Immature natural killer cell (primary cell): ENCODE results near the gene TANC1. TPM values are rescaled to one million over a fixed set of nuclear protein-coding genes. Genes with fewer than 3 reads are reported as not detected.

Source experiments
- DNase-seq, 3 donors: peaks; one replicate each; pipeline ENCODE4 v3.0.0; 2022; ENCODE audit warnings: mixed read lengths in 1 of 3
- H3K27ac Mint-ChIP-seq, 6 donors: one replicate each; pipeline ENCODE4 v1.8.0; 2020; ENCODE audit warnings: mixed read lengths in 6 of 6, mild to moderate bottlenecking in 5 of 6, inconsistent platforms in 4 of 6, moderate library complexity in 3 of 6
- H3K27me3 Mint-ChIP-seq, 3 donors: one replicate each; pipeline ENCODE4 v1.8.0; 2020 to 2021; ENCODE audit warnings: low read depth in 3 of 3, mild to moderate bottlenecking in 3 of 3, mixed read lengths in 3 of 3, moderate library complexity in 3 of 3, inconsistent platforms in 1 of 3
- H3K36me3 Mint-ChIP-seq, 3 donors: one replicate each; pipeline ENCODE4 v1.8.0; 2020; ENCODE audit warnings: mixed read lengths in 3 of 3, inconsistent platforms in 2 of 3, mild to moderate bottlenecking in 2 of 3
- H3K4me1 Mint-ChIP-seq, 2 donors: one replicate each; pipeline ENCODE4 v1.8.0; 2020; ENCODE audit warnings: inconsistent platforms in 2 of 2, mild to moderate bottlenecking in 2 of 2, mixed read lengths in 2 of 2, moderate library complexity in 1 of 2
- H3K4me3 Mint-ChIP-seq, 5 donors: one replicate each; pipeline ENCODE4 v1.8.0; 2020; ENCODE audit warnings: mild to moderate bottlenecking in 5 of 5, mixed read lengths in 5 of 5, inconsistent platforms in 3 of 5, moderate library complexity in 3 of 5
- H3K9me3 Mint-ChIP-seq, 6 donors: one replicate each; pipeline ENCODE4 v1.8.0; 2020; ENCODE audit warnings: mild to moderate bottlenecking in 6 of 6, mixed read lengths in 6 of 6, inconsistent platforms in 4 of 6, moderate library complexity in 3 of 6
- polyA plus RNA-seq, 3 donors: library from polyadenylated mRNA; unstranded; fragments of 300-500 nt; fragmentation: Illumina TruSeq; gene quantifications; one replicate each; pipeline ENCODE4 v1.2.3, GENCODE V29; 2021

TANC1 gene
- polyA plus RNA-seq, 3 donors from 2014 or later = 0.41 to 0.46 TPM; not detected in 1

DNA sequence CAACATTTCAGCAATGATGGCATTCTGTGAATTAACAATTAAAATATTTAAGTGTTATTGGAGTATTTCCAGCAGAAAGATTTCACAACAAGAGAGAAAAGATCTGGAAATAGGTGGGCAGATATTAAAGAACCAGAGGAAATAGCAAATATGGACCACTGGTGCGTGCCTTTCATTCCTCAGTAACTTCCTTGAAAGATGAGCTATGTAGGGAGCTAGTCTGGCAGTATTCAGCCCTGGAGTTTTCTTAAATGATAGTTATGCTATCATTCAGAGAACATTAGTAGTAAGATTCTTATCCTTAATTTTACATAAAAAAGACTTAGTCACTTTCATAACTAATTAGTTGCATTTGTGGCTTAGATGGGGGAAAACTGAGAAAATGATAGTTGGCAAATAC lies 41.5 kb downstream of the TANC1 start:
- Mint-ChIP-seq H3K4me3 (no peak overlapping the region), H3K27me3 (peaks cover 0 to 15% (median 0%) of the 10 kb centered on the region in 3 donors), H3K9me3 (peaks cover 0 to 12% (median 5%) of the 10 kb centered on the region in 6 donors), H3K36me3 (peaks cover 0 to 6% (median 0%) of the 10 kb centered on the region in 3 donors), H3K4me1 (no peaks in the 10 kb centered on the region), H3K27ac (no peak overlapping the region)
- DNase-seq = no peak

DNA sequence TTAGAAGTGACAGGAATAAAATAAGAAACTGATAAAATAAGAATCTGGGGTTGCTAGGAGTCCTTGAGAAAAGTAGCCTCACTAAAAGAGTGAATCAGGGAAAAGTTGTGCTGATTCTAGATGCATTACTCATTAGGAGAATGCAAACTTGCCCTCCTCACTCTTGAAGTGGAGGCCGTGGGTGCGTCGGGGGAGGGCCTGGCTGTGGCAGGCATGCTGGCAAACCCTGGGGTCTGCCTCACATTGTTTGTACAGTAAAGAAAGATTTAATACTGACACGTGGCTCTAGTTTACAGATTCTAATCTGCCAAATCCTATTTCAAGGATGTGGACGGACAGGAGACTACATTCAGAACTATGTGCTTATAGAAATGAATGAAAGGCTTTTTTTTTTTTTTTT lies 41.9 kb downstream of the TANC1 start:
- H3K36me3 Mint-ChIP-seq = peaks cover 0 to 6% (median 0%) of the 10 kb centered on the region in 3 donors
- no peak overlapping the region for H3K27ac Mint-ChIP-seq
- H3K4me3 Mint-ChIP-seq = no peak overlapping the region
- no peaks in the 10 kb centered on the region for H3K4me1 Mint-ChIP-seq
- no peak for DNase-seq
- peaks cover 0 to 13% (median 8%) of the 10 kb centered on the region in 6 donors for H3K9me3 Mint-ChIP-seq
- H3K27me3 Mint-ChIP-seq = peaks cover 0 to 16% (median 0%) of the 10 kb centered on the region in 3 donors

DNA sequence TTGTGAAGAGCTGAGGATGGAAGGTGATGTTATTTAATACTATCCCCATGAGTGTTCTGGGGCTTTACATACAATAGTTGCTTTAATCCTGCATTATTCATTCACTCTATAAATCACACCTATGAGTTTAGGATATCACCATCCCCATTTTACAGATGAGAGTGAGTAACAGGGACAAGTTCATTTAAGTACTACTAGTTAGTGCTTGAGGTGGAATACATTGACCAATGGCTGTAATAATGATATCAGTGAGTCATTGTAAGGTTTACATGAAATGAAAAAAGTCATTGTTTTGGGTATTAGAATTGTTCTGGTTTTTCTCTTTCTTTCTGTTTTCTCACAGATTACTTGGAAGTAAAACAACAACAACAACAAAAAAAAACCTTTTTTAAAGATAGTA lies 42.5 kb downstream of the TANC1 start:
- no peak for DNase-seq
- Mint-ChIP-seq H3K9me3 (peaks cover 0 to 19% (median 14%) of the 10 kb centered on the region in 6 donors), H3K4me3 (no peak overlapping the region), H3K27ac (no peak overlapping the region), H3K4me1 (no peaks in the 10 kb centered on the region), H3K27me3 (peaks cover 0 to 16% (median 0%) of the 10 kb centered on the region in 3 donors), H3K36me3 (peaks cover 5 to 8% (median 5%) of the 10 kb centered on the region in 3 donors)

DNA sequence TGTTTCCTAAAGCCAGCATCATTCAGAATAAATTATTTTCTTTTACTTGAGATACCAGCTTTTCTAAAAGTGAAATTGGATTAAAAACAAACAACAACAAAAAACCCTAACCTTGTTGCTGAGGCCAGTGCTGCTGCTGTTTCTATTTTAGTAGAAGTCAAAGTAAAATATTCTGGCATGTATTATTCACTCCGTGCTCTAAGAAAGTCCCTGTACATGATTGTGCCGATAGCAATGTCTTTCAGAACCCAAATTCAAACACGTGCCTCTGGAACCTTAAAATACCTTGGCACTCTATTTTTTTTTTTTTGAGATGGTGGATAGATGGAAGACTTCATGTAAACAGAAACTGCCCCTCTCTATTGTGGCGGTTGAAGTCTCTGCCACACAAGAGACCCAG lies 43.7 kb downstream of the TANC1 start:
- Mint-ChIP-seq H3K36me3 (peaks cover 13% of the 10 kb centered on the region in 3 donors), H3K4me1 (no peaks in the 10 kb centered on the region), H3K27ac (no peak overlapping the region), H3K27me3 (peaks cover 0 to 17% (median 0%) of the 10 kb centered on the region in 3 donors), H3K9me3 (peaks cover 5 to 31% (median 22%) of the 10 kb centered on the region in 6 donors), H3K4me3 (no peak overlapping the region)
- no peak for DNase-seq

DNA sequence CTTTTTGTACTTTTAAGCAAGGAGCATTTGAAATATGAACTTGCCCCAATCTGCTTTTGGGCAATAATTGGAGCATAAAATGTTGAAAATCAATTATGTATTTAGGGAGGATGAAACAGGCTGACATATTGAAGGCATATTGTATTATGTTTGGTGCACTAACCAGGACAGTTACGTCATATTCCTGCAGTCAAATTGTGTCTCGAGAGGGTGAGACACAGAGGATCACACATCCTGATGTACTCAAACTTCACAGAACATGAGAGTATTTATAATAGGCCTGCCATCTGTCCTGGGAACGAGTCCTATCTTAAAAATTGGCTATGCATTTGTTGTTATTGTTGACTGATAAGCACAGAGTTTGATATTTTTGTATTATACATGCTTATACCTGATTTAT lies 44.7 kb downstream of the TANC1 start:
- no peak for DNase-seq
- Mint-ChIP-seq H3K36me3 (peaks cover 13% of the 10 kb centered on the region in 3 donors), H3K4me3 (no peak overlapping the region), H3K27me3 (peaks cover 0 to 17% (median 0%) of the 10 kb centered on the region in 3 donors), H3K27ac (no peak overlapping the region), H3K9me3 (peaks cover 5 to 31% (median 22%) of the 10 kb centered on the region in 6 donors), H3K4me1 (no peaks in the 10 kb centered on the region)

DNA sequence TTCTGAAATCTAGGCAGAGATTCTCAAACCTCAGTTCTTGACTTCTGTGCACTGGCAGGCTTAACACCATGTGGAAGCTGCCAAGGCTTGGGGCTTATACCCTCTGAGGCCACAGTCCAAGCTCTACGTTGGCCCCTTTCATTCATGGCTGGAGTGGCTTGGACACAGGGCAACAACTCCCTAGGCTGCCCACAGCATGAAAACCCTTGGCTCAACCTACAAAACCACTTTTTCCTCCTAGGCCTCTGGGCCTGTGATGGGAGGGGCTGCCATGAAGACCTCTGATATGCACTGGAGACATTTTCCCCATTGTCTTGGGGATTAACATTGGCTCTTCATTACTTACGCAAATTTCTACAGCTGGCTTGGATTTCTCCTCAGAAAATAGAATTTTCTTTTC lies 46.7 kb downstream of the TANC1 start:
- DNase-seq = no peak
- H3K36me3 Mint-ChIP-seq = peaks cover 13% of the 10 kb centered on the region in 3 donors

DNA sequence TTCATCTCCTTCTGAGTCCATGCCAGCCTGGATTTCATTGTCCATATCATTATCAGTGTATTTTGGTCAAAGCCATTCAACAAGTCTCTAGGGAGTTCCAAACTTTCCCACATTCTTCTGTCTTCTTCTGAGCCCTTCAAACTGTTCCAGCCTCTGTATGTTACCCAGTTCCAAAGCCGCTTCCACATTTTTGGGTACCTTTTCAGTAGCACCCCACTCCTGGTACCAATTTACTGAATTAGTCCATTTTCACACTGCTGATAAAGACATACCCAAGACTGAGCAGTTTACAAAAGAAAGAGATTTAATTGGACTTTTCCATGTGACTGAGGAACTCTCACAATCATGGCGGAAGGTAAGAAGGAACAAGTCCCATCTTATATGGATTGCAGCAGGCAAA lies 47.4 kb downstream of the TANC1 start:
- H3K4me3 Mint-ChIP-seq = no peak overlapping the region
- peaks cover 0 to 15% (median 4%) of the 10 kb centered on the region in 3 donors for H3K27me3 Mint-ChIP-seq
- H3K4me1 Mint-ChIP-seq = no peaks in the 10 kb centered on the region
- H3K9me3 Mint-ChIP-seq = peaks cover 5 to 31% (median 23%) of the 10 kb centered on the region in 6 donors
- peaks cover 13% of the 10 kb centered on the region in 3 donors for H3K36me3 Mint-ChIP-seq
- no peak for DNase-seq
- H3K27ac Mint-ChIP-seq = no peak overlapping the region

More for the DNA sequence above, 46.7 kb downstream of the TANC1 start:
- H3K4me3 Mint-ChIP-seq = no peak overlapping the region
- peaks cover 5 to 31% (median 23%) of the 10 kb centered on the region in 6 donors for H3K9me3 Mint-ChIP-seq
- no peak overlapping the region for H3K27ac Mint-ChIP-seq
- H3K27me3 Mint-ChIP-seq = peaks cover 0 to 17% (median 4%) of the 10 kb centered on the region in 3 donors
- H3K4me1 Mint-ChIP-seq = no peaks in the 10 kb centered on the region

DNA sequence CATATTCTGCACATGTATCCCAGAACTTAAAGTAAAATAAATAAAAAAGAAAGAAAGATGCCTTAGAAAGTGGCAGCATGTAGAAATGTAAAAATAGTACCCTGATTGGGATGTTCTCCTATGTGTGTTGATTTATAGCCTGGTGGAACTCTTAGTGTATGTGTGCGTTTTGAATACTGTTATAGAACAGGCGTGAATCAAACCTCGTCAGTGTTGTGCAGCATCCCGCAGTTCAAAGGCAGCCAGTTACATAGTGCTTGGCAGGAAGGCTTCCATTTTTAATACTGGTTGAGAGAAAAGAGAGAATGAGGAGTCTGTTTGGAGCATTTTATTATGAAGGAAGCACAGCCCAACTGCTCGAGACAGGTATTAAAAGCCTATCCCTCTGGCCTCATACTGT lies 49.4 kb downstream of the TANC1 start:
- Mint-ChIP-seq H3K27ac (no peak overlapping the region), H3K36me3 (peaks cover 13% of the 10 kb centered on the region in 3 donors), H3K9me3 (peaks cover 5 to 31% (median 23%) of the 10 kb centered on the region in 6 donors), H3K27me3 (peaks cover 0 to 12% (median 4%) of the 10 kb centered on the region in 3 donors), H3K4me3 (no peak overlapping the region), H3K4me1 (no peaks in the 10 kb centered on the region)
- DNase-seq = no peak

DNA sequence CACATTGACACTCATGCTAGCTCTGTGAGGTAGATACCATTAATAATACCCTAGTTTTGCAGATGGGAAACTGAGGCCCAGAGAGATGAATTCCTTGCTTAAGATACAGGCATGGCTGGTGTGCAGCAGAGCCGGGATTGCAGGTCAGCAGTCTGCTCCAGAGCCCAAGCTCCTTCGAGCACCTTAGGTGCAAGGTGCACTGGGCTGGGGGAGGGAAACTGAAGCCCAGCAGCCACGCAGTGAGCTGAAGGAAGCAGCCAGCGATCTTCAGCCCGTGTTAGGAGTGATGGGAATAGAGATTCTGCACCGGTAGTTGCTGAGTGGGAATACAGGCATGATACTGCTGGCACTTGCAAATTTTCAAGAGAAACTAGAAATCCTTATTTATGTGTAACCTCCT lies 50.6 kb downstream of the TANC1 start:
- peaks cover 0 to 11% (median 4%) of the 10 kb centered on the region in 3 donors for H3K27me3 Mint-ChIP-seq
- peaks cover 5 to 29% (median 22%) of the 10 kb centered on the region in 6 donors for H3K9me3 Mint-ChIP-seq
- H3K27ac Mint-ChIP-seq = no peak overlapping the region
- DNase-seq = no peak
- no peak overlapping the region for H3K4me3 Mint-ChIP-seq
- no peaks in the 10 kb centered on the region for H3K4me1 Mint-ChIP-seq
- peaks cover 11 to 13% (median 13%) of the 10 kb centered on the region in 3 donors for H3K36me3 Mint-ChIP-seq

DNA sequence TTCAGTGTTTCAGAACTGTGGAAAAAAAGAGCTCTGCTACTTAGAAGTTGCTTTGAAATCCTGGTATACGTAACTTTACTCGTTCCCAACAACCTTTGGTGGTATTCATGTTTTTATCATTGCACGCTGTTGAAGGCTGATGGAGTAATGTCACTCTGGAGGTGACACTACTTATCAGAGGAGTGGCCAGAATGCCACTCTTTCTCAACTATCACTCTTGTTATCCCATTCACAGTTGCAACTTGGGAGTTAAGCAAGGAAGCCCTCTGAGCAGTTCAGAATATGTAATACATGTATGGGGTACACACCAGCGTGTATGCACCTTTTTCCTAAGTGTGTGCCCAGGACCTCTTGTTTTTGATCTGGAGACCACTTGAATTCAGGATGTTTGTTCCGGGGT lies 53.6 kb downstream of the TANC1 start:
- Mint-ChIP-seq H3K36me3 (peaks cover under 1% of the 10 kb centered on the region in 3 donors), H3K27me3 (peaks cover 0 to 4% (median 2%) of the 10 kb centered on the region in 3 donors), H3K4me1 (no peaks in the 10 kb centered on the region), H3K27ac (no peak overlapping the region), H3K9me3 (peaks cover 0 to 2% (median under 1%) of the 10 kb centered on the region in 6 donors), H3K4me3 (no peak overlapping the region)
- DNase-seq = no peak

DNA sequence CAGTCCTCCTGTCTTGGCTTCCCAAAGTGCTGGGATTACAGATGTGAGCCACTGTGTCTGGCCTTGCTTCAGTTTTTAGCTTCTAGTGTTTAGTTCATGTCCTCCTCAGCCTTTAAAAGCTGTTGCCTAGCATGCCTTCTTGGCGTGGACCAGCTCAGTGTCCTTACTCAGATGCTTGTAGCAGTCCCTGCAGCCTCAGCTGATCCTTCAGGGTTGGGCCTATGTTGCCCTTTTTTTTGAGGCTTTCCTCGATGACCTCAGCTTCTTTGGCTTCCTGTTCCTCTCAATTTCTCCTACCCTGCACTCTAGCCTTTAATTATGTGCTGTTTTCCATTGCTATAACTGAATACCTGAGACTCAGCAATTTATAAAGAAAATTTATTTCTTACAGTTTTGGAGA lies 57.7 kb downstream of the TANC1 start:
- Mint-ChIP-seq H3K9me3 (no peaks in the 10 kb centered on the region), H3K27me3 (peaks cover 0 to 3% (median 2%) of the 10 kb centered on the region in 3 donors), H3K4me3 (no peak overlapping the region), H3K4me1 (no peaks in the 10 kb centered on the region), H3K36me3 (no peaks in the 10 kb centered on the region), H3K27ac (no peak overlapping the region)
- DNase-seq = no peak

DNA sequence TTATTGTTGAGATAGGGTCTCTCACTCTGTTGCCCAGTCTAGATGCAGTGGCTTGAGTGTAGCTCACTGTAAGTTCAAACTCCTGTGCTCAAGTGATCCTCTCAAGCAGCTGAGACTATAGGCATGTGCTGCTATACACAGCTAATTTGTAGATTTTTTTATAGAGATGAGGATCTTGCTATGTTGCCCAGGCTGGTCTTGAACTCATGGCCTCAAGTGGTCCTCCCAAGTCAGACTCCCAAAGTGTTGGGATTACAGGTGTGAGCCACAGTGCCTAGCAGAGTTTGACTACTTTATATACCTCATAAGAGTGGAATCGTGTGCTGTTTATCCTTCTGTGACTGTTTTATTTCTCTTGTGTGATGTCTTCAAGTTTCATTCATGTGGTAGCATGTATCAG lies 60.3 kb downstream of the TANC1 start:
- Mint-ChIP-seq H3K4me1 (no peaks in the 10 kb centered on the region), H3K36me3 (no peaks in the 10 kb centered on the region), H3K27ac (no peak overlapping the region), H3K9me3 (no peaks in the 10 kb centered on the region), H3K4me3 (no peak overlapping the region), H3K27me3 (peaks cover 0 to 8% (median 2%) of the 10 kb centered on the region in 3 donors)
- DNase-seq = no peak

DNA sequence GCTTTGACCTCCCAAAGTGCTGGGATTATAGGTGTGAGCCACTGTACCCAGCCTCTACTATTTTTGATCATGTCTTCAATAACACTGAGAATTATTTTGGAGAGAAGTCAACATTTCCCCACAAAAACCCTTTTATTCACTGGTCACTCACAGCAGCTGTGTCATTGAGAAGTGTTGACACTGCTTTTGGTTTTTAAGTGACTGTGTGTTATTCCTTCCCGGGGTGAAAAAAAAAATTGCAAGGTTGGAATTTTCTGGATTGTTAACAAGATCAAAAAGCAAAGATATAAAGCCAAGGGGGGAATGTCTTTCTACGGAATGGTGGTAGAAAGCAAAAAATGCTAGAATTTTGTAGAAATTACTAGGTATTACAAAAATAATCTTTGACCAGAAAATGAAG lies 61.5 kb downstream of the TANC1 start:
- H3K27ac Mint-ChIP-seq = no peak overlapping the region
- H3K9me3 Mint-ChIP-seq = no peaks in the 10 kb centered on the region
- no peaks in the 10 kb centered on the region for H3K36me3 Mint-ChIP-seq
- no peak for DNase-seq
- H3K4me1 Mint-ChIP-seq = no peaks in the 10 kb centered on the region
- peaks cover 0 to 12% (median 2%) of the 10 kb centered on the region in 3 donors for H3K27me3 Mint-ChIP-seq
- no peak overlapping the region for H3K4me3 Mint-ChIP-seq

DNA sequence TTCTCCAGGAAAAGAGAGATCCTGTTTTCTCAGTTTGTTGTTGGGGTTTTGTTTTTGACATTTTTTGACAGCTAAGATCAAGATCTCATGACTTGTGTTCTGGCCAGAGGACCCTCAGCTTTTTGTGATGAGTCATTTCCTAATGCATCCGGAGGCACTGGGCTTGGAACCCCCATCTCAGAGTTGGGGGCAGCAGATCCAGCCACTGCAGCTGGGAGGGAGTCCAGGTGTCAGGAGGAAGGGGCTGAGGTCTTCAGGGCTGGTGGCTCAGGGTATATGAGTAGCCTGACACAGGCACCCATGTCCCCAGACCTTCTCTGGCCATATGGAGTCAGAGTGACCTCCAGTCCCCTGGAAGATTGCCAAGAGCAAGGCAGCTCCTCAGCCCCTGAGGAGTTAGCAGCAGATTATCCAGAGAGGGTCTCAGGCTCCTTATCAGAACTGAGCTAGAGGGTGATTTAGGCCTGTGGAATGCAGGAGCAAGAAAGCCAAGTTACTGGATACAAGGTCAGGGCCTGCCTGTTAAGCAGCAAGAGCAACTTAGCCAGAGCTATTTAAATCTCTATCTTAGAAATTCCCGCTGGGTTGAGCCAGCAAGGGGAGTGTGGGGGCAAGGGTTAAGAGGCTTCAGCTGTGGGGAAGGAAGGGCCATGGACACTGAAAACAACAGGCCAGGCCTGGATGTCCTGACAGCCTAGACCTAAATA lies 62.4 kb downstream of the TANC1 start:
- Mint-ChIP-seq H3K36me3 (no peaks in the 10 kb centered on the region), H3K27ac (no peak overlapping the region), H3K9me3 (no peaks in the 10 kb centered on the region), H3K4me1 (no peaks in the 10 kb centered on the region), H3K27me3 (peaks cover 2 to 12% (median 2%) of the 10 kb centered on the region in 3 donors), H3K4me3 (no peak overlapping the region)
- no peak for DNase-seq
